ENCODE results near the gene IRX5.

Gene IRX5

DNA sequence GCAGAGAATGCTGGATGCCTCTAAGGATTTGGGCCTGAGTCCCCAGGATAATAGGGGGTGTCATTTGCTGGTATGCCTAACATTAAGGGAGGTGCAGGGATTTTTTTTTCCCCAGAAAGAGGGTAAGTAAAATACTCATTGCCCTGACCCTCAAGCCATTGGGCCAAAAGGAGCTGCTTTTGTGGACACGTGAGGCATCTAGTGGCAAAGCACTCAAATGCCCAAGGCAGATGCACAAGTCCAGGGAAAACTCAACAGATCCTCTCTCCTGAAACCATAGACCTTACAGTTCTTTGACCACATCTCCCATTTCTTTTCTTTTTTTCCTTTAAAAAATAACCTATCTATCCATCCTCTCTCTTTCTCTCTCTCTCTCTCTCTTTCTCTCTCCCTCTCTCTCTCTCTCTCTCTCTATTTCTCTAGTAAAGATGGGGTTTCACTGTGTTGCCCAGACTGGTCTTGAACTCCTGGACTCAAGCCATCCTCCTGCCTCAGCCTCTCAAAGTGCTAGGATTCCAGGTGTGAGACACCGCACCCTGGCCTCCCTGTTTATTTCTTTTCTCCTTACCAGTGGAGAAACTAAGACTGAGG is 11.8 kb downstream of the IRX5 start:
- no peak overlapping the region for H3K4me3 ChIP-seq (ENCODE audit: low read depth, low read length)
- DNase-seq (ENCODE audit: low read depth), result no peak

DNA sequence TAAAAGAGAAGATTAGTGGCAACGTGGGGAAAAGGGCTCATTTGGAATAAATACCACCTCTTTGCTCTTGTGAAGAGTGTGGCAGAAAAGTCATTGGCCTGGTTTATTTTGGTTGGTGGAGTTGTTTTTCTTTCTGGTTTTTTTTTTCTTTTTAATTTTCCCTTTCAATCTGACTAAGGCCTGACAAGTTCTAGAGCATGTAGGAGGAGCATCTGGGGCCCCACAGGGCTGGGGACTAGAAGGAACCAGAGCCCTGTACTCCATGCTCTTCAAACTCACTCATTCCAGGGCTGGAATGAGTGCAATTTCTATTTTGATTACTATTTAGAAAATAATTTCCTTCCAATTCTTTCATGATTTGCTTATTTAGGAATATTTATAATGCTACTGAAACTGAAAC is 13.3 kb downstream of the IRX5 start:
- no peak overlapping the region for H3K4me3 ChIP-seq (ENCODE audit: low read depth, low read length)
- DNase-seq (ENCODE audit: low read depth), result no peak

DNA sequence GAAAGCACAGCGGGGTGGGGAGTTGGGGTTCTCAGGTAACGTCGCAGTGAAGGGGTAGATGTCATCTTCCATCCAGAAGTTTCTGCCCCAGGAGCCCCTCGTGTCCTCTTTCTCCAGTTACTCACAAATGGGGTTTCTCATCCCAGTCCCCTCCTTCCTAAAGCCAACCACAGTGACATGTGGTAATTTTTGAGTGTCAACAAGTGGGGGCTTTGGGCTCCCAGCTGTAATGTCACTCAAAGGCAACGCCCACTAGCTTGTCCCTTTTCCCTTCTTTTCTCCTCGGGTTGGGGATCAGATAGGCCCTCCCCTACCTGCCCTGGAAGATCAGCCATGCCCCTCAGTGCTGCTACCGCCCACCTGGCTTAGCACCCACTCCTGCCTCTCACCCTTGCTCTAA is 14.4 kb downstream of the IRX5 start:
- H3K4me3 ChIP-seq (ENCODE audit: low read depth, low read length), result no peak overlapping the region
- DNase-seq (ENCODE audit: low read depth), result no peak

DNA sequence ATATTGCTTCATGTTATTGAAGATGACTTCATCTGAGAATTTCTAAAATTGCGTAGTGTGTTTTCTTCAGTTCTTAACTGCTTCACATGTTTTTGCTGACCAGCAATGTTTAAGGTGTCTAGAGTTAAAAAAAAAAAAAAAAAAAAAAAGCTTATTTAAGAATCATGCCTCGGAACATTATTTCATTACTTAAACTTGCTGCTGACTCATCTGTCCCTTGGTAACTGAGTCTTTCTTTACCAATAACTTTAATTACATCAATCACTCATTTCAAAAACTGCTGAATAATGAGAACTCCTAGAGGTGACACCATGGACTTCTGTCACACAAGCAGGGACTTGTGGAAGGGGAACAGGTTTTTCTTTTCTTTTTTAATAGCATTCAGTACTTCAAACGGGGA is 16.2 kb downstream of the IRX5 start:
- no peak for DNase-seq (ENCODE audit: low read depth)
- no peak overlapping the region for H3K4me3 ChIP-seq (ENCODE audit: low read depth, low read length)

DNA sequence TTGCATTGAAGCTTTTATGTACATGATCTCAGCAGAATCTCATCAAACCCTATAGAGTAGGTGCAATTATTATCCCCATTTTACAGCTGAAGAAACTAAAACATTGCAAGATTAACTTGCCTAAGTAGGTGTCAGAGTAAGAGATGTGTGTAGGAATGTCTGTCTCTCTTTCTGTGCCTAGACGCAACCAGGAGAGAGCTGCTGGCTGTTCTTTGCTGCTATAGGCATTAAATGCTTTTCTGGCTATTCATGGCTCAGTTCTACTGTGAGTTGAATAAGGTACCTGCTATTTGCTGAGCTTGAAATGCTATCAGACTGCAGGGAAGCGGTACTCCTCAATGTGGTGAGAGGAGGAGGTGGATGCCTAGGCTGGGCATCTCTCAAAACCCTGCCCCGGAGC is 17.0 kb downstream of the IRX5 start:
- no peak overlapping the region for H3K4me3 ChIP-seq (ENCODE audit: low read depth, low read length)
- no peak for DNase-seq (ENCODE audit: low read depth)

DNA sequence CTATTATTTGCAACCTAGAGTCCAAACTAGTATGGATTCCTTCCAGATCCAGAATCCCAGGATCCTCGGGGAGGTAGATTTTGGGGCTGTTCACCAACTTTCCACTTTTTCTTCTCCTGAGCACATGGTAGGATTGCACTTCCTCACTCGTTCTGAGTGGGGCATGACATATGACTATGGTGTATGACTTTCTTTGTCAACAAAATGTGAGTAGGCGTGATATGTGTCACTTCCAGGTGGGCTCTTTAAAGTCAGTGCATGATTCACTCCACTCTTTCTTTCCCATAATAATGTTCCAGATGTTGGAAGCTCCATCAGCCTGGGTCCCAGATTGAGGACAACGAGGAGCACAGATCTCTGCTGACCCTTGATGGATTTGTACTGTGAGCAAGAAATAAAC is 21.5 kb downstream of the IRX5 start:
- no peak for DNase-seq (ENCODE audit: low read depth)

DNA sequence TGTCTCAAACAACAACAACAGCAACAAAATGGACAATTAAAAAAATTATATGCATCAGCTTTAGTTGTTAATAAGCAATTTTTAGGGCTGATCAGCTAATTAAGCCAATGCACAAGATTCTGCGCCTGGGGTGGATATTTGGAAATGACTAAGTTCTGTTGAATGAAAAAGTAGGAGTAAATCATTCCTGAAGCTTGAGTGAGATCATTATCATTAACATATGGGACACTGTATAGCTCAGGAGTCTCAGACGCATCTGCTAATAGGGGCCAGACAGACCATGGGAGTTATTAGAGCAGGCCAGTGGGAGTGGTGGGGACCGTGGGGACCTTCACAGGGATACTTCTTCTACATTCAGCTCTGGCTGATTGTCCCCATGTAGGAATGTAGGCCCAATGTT is 22.8 kb downstream of the IRX5 start:
- H3K4me3 ChIP-seq (ENCODE audit: low read depth, low read length), result no peak overlapping the region
- DNase-seq (ENCODE audit: low read depth), result no peak

More for the DNA sequence above, 21.5 kb downstream of the IRX5 start:
- no peak overlapping the region for H3K4me3 ChIP-seq (ENCODE audit: low read depth, low read length)

DNA sequence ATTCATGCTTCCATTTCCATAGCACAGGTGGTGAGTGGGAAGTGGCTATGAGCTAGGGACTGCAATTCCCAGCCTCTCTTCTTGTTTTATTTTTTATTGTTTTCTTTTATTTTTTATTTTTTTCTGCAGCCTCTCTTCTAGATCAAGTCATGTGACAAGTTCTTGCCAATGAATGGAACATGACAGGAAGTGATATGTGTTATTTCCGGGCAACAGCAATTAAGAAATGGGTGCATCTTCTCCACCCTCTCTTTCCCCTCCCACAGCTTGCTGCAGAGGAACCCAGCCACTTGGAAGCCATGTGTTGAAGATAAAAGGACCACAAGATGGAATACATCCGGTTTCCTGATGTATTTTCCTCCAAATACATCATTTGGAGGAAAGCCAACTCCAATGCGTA is 23.6 kb downstream of the IRX5 start:
- no peak for DNase-seq (ENCODE audit: low read depth)
- H3K4me3 ChIP-seq (ENCODE audit: low read depth, low read length), result no peak overlapping the region

DNA sequence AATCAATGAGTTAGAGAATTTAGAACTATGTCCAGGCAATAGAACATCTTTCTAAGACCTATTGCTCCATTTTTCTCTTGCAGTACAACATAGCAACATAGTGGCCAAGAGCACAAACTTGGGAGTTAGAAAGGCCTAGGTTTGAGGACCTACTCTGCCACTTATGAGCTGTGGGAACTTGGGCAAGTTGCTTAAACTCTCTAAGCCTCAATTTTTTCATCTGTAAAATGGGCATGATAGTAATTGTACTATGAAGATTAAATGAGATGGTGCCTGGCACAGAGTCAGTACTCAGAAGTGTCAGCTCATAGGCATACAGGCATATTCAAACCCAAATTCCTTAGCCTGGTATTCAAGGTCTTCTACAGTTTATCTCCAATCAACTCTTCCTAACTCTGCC is 25.1 kb downstream of the IRX5 start:
- no peak for DNase-seq (ENCODE audit: low read depth)
- no peak overlapping the region for H3K4me3 ChIP-seq (ENCODE audit: low read depth, low read length)

DNA sequence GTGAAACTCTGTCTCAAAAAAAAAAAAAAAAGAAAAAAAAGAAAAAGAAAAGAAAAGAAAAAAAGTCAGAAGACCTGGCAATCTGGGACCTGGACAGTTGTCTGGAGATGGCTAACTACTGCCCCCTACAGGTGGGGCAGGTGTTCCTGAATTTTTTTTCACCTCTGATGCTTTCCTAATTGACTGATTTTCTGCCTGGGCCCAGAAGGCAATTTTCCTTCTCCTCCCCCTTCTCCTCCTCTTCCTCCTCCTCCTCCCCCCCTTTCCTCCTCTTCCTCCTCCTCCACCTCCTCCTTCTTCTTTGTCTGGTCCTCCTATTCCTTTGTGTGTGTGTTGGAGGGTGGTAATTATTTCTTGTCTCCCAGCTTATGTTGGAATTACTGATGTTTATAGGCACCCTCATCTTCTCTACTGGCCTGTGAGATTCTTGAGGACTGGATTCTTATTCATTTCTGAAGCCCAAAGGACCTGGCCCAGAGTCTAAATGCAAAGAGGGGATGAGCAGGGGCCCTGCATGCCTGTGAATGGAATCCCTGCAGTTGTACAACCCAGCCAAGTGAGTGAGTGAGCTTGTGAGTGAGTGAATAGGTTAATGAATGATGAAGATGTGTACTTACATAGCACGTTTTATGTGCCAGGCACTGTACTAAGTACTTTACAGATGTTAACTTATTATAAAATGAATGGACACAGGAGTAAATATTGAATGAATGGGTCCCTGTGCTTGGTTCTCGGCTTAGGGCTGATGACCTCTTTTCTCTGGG is 26.9 kb downstream of the IRX5 start:
- no peak for DNase-seq (ENCODE audit: low read depth)
- no peak overlapping the region for H3K4me3 ChIP-seq (ENCODE audit: low read depth, low read length)

DNA sequence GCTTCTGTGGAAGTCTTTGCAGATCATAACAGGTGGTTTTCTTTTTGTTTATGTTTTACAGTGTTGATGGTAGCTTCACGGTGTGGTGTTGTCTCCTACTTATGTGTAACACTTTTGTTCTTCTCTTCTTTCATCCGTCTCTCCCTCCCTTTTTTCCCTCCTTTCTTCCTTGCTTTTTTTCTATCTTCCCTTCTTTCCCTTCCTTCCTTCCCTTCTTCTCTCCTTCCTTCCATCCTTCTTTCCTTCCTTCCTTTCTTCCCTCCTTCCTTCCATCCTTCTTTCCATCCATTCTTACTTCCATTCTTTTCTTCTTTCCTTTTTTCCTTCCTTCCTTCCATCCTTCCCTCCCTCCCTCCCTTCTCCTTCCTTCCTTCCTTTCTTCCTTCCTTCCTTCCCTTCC is 31.4 kb downstream of the IRX5 start:
- no peak overlapping the region for H3K4me3 ChIP-seq (ENCODE audit: low read depth, low read length)
- no peak for DNase-seq (ENCODE audit: low read depth)

DNA sequence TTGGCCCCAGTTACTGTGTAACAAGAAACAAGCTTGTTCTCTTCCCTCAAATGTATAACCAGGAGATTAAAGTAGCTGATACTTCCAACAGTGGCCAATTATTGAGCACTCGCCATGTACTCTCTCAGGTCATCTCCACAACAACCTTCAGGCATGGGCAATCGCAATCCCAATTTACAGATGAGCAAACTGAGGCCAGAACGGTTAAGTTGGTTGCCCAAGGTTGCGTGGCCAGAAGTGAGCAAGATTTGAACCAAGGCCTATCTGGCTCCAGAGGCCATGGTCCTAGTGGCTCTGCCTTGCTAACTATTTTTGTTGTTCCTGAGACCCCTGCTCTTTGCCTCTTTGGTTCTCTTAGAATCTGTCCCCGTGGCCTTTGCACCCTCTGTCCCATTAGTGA is 33.6 kb downstream of the IRX5 start:
- no peak overlapping the region for H3K4me3 ChIP-seq (ENCODE audit: low read depth, low read length)
- no peak for DNase-seq (ENCODE audit: low read depth)

DNA sequence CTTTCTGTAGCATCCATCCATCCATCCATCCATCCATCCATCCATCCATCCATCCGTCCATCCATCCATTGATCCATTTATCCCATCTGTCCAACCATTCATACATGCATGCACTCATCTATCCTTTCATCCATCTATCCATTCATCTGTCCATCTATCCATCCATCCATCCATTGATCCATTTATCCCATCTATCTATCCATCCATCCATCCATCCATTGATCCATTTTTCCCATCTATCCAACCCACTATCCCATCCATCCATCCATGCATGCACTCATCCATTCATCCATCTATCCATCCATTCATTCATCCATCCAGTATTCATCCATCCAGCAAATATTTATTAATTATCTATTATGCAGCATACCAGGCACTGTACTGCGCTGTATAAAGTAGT is 34.8 kb downstream of the IRX5 start:
- DNase-seq (ENCODE audit: low read depth), result no peak
- H3K4me3 ChIP-seq (ENCODE audit: low read depth, low read length), result no peak overlapping the region

DNA sequence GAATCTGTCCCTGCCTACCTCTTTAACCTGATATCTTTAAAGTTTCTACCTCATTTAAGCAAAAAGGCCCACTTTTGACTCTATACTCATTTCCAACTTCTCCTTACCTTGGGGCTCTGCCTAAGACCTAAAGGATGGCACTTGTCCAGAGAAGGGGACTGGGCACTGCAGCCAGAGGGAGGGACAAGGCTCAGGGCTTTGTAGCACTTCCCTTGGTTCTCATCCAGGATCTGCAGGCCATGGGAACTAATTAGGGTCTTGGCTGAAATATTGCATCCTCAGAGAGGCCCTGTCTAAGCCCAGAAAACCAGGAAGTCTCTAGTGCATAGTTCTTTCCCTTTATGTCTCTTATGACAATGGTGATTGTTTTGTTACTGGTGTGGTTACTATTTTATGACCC is 37.3 kb downstream of the IRX5 start:
- no peak for DNase-seq (ENCODE audit: low read depth)
- no peak overlapping the region for H3K4me3 ChIP-seq (ENCODE audit: low read depth, low read length)

DNA sequence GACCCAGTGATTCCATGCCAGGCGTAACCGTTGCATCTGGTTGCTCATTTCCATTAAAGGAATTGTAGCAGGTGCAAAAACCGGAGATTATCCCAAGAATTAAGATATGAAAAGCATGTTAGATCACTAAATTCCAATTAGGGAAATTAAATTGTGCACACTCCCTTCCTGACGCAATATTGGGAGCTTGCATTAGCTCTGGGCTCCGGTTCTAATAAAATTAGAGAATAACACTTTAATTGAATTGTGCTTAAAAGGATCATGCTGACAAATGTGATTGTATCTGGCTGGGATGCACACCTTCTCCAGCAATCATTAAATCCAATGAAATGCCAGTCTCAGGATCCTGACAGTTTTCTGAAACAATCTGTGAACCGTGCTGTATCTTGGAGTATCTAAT is 38.1 kb downstream of the IRX5 start:
- H3K4me3 ChIP-seq (ENCODE audit: low read depth, low read length), result no peak overlapping the region
- DNase-seq (ENCODE audit: low read depth), result no peak

DNA sequence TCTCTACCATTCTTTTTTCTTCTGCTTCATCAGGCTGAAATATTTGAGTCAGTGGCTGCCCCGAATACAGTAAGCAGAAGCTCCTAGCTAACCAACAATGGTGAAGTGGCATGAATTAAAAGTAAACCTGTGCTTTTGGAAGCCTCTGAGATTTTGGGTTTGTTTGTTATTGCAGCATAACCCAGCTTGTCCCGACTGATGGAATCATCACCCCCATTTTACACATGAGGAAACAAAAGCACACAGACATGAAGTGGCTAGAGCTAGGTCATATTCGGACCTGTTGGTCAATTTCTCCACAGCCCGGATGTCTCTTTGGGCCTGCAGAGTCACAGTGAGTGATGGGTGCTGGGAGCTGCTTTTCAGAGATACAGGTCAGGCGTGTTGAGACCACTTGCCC is 39.4 kb downstream of the IRX5 start:
- DNase-seq (ENCODE audit: low read depth), result no peak
- no peak overlapping the region for H3K4me3 ChIP-seq (ENCODE audit: low read depth, low read length)

DNA sequence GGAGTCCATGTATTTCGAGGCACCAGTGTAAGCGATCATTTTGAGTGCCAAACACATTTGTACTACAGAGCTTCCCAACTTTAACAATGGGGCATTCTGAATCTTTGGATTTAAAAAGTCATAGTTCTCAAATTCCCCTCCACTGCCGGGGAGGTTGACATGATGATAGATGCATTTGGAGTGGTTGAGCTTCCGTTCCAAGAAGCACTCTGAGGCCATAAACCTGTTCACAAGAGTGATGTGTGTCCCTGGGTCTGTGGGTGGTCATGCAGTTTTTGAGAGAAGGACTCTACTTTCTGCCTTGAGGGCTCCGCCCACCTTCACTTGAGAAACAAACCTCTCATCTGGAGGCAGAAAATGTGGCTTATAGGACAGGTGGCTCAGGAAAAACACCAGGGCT is 43.7 kb downstream of the IRX5 start:
- DNase-seq (ENCODE audit: low read depth), result no peak
- H3K4me3 ChIP-seq (ENCODE audit: low read depth, low read length), result no peak overlapping the region

DNA sequence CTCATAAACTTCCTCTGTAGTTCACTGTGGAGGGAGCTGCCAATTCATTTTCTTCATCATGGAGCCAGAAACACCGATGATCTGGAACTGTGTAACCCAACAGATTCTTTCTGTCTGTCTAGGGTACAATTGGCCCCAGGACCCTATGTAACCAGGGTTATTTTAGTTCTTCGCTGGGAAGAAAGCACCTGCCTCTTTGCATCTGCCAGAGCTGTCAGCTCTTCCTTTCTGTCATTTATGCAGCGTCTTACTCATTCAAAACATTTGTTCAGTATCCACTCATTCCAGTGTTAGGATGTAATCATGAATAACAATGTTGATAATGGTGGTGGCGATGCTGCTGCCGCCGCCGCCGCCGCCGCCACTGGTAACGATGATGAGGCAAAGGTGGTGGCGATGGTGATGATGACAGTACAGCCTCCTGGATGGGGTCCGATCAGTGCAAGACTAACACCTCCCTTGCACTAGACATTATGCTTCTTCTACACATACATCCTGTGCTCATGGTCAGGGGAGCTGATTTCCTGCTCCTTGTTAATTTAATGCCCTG is 46.1 kb downstream of the IRX5 start:
- H3K4me3 ChIP-seq (ENCODE audit: low read depth, low read length), result no peak overlapping the region
- DNase-seq (ENCODE audit: low read depth), result no peak

DNA sequence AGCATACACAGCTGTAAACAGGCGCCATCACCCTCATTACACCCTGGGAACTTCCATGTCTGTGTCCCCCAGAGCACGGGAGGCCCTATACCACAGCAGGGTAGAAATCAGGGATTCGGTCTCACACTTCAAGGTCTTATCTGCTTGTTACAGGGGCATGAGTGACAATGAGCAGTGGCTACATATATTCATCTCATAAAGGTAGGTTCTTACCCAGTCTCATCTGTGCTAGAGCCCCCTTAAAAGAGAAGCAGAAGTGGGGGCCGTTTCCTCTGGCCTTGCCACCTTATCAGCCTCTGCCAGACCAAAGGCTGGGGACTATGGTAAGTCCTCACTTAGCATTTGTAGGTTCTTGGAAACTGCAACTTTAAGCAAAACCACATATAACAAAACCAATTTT is 46.5 kb downstream of the IRX5 start:
- no peak overlapping the region for H3K4me3 ChIP-seq (ENCODE audit: low read depth, low read length)
- no peak for DNase-seq (ENCODE audit: low read depth)

DNA sequence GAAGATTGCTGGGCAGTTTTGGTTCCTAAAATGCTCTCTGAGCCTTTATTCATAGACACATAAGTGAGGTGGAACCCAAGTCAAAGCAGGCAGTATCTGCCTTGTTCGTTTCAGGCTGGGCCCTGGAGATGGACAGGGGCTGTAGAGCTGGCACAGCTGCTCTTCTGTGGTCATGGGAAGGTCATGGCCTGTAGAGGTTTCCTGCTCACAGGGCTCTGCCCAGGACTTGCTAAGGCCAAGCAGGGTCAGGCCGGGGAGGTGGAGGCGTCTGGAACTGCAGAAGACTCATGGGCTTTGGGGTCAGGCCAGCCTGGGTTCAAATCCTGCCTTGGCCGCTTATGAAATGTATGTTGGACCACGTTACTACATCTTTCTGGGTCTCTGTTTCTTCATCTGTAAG is 50.2 kb downstream of the IRX5 start:
- DNase-seq (ENCODE audit: low read depth), result no peak
- H3K4me3 ChIP-seq (ENCODE audit: low read depth, low read length), result no peak overlapping the region

Measured in skeletal muscle cell (primary cell).